HG03575 (cell line): ENCODE measurements around the gene PTPRK.

Experiments
- ATAC-seq: cut with Tn5 transposase; IDR thresholded peaks from one replicate; pipeline ENCODE4 v1.9.1; 2021; ENCODE audit not compliant: unreplicated experiment, insufficient number of reproducible peaks, low FRiP score; ENCODE audit errors: extremely low read depth

The PTPRK gene

DNA sequence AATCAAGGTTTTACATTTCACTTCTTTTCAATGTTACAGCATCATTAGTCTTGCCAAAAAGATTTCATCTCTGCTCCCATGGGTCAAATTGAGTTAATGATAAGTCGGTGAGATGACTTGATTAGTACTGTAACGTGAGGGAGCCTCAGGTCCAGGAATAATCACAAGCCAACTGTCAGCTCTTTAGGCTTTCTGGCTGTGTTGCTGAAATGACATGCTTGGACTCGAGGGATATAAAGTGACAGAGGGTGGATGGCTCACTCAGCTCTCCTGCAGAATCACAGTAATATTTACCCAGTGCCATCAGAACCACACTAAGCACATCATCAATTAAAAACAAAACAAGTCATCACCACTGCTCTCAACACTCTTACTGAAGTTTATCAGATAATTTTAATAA lies 423.4 kb downstream of the PTPRK start:
- no peak for ATAC-seq

DNA sequence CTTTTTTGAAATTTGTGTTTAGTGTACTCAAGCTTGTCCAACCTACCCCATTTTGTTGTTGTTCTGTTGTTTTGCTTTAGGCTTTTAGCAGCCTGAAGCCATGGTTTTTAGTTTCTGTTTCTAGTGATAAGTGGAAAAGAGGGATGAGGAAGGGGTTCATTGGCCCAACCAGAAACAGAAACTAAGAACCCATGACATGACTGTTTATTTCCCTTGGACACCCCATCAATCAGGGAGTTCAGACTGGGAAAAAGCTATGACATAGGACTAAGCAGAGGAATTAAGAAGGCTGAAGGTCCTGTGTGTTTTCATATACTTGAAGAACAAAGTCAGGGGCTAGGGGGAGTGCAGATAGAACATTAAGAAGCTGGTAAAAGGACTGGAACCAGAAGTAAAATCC lies 425.0 kb downstream of the PTPRK start:
- ATAC-seq = no peak

DNA sequence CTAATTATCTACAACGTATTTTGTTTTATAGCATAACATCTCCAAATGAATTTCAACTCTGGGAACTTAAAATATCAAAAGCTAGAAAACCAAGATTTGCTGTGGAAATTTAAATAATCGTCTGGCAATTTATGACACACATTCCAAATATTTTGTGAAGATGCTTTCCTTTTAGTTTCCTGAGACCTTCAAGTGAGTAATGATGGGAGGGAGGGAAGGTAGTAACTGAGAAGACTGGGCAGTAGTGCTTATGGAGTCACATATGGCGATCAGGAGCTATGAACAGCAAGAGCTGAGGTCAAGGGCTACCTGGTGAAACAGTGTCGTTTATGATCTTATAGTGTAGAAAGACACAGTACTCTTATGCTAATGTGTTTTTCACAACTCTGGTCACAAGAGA lies 441.4 kb downstream of the PTPRK start:
- no peak for ATAC-seq

DNA sequence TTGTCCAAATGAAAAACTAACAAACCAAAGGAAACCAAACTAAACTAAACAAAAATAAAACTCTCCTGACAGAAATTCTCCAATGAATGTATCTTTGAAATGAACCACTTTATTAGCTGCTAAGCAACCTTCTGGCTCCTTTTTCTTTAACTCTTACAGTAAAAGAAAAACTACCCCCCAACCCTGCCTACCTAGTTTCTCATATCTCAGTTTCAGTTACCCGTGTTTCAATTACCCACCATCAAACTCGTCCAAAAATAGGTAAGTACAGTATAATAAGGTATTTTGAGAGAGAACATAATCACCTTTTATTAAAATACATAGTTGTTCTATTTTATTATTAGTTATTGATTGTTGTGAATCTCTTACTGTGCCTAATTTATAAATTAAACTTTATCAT lies 442.1 kb downstream of the PTPRK start:
- no peak for ATAC-seq

DNA sequence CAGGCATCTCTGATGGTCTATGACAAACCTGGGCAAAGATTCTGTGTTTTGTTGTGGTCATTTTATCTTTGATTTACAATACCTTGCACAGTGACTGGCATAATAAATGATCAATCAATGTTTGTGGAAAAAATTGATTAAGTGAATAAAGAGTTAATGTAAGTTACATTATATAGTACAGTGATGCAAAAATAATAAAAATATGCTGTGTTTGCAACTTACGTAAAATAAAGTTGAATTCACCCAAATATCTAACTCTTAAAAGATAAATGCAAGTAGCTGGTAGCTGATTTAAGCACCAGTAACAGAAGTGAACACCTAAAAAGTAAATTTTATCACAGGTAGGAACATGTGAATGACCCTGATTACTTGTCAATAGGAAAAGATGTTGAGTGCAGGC lies 443.6 kb downstream of the PTPRK start:
- no peak for ATAC-seq

DNA sequence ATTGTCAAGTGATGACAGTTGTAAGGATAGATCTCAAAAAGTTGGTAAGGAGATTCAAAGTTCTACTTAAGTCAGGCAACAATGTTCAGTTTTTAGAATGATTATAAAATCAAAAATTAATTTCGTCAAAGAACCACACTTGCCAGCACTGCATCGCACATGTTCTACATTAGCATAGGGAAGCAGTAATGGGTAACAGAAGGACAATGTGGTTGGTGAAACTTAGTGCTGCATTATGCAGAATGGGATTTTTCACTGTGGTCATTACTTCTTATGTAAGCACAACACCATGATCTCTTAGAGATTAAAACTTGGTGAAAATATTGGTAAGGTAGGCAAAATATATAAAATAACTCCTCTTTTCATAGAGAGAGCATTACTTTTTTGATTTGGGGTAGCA lies 445.8 kb downstream of the PTPRK start:
- ATAC-seq = no peak

DNA sequence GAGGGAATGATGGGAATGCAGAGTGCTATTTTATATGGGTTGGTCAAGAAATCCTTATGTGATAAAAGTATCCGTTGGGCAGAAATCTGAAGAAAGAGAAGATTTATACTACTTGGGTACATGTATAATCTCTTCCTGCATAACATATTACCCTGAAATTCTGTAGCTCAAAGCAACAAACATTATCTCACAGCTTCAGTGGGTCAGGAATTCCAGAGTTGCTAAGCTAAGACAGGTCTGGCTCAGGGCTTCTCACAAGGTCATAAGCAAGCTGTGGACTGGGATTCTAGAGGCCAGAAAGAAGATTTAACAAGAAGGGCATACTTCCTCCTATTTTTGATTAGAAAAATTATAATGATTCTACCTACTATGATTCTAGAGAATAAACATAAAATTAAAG lies 447.0 kb downstream of the PTPRK start:
- ATAC-seq = no peak

DNA sequence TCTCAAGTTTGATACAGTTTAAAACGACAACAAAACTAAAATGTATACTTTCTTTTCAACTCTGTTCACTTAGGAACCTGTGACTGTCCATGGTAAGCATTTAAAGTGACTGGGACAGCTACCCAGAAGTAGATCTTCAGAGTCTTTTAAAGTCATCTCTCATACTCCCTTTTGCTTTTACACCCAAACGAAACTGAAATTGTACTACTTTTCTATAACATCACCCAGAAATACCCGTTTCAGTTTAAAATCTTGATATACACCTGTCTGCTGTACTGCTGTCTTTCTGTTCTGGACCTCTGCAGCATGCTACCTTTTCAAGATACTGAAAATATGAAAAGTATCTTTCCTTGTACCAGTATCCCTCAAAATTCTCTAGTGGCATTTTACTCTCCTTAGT lies 449.2 kb downstream of the PTPRK start:
- no peak for ATAC-seq

DNA sequence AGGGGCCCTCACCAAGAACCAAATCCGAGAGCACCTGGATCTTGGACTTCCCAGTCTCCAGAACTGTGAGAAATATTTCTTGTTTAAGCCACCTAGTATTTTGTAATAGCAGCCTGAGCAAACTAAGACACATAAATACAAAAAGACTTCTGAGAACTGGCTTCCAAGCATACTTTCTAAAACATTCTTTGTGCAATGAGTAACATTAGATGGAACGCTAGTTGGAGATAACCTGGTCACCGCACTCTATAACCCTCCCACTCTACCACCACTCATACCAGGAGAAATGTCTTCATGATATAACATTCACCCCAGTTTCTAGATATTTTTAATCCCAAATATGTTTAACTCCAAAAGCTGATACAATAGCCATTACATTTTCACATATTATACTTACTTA lies 450.0 kb downstream of the PTPRK start:
- no peak for ATAC-seq

DNA sequence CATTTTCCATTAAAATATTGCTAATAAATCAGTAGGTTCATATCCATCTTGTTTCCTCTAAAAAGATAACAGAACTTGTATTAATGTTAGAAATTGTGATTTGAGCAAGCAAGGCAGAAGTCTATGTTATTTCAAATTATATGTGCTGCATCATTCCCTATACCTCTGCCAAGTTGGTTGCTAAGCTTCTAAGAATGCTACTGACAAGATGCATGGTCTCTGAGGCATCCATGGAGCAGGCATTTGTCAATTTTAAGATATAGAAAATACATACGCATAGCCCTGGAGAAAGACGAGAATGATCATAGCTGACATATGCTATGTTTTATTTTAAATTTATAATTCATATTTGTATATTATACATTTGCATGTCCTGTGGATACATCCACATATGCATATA lies 451.2 kb downstream of the PTPRK start:
- no peak for ATAC-seq

DNA sequence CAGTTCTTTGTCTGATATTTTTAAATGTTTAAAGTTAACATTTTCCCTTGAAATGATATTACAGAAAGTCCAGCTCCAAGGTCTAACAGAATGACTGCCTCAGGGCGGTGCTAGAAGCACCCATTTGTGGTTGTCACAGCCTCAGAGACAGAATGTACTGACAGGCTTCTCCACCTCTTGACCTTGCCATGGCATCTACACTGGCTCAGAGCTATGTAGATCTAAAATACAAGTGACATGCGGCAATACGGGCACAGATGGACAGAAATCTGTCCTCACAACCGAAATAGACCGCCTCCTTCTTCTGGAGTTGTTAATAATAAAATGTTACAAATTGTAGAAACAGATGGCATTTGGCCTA lies 452.3 kb downstream of the PTPRK start:
- no peak for ATAC-seq

DNA sequence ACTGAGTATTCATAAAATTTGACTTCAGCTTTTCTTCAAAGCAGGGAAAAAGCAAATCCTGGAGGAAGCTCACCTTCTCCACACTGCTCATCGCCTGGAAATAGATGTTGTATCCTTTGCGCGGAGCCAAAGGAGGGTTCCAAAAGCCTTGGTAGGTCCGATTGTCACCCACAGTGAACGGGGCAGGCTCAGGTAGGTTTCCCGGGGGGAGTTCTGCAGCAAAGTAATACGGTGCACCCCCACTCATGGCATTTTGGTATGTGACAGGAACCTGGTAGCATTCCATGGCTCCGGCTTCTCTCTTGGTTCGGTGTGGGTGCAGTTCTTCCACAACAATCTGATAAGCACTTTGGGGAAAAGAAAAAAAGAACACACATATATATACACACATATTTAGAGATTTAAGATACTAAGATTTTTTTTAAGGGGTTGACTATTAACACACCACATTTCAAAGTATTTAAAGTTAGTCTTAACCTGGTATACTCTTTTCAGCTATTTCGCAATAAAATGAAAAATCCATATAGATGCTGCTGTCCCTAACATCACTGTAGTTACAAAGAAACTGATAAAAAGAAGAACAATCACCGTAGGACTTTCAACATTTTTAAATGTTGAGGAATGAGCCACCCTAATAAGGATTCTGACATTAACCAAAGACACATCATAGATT lies 452.8 kb downstream of the PTPRK start:
- ATAC-seq = no peak

DNA sequence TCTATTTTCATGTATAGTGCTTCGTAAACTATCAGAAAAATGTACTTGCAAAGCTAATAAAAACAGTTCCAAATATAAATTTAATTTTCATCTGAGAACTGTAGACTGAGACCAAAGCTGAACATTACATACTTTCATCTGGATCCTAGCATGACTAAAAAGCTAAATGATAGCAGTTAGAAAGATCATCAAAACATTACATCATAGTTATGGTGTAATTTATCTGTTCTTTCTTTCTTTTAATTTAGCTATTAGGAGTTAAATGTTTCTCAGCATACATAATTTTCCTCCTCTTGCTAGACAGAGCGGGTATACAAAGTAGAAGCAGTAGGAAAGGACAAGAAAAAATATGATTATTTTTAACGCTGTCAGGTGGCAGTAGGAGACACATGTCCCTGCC lies 455.3 kb downstream of the PTPRK start:
- ATAC-seq = no peak

DNA sequence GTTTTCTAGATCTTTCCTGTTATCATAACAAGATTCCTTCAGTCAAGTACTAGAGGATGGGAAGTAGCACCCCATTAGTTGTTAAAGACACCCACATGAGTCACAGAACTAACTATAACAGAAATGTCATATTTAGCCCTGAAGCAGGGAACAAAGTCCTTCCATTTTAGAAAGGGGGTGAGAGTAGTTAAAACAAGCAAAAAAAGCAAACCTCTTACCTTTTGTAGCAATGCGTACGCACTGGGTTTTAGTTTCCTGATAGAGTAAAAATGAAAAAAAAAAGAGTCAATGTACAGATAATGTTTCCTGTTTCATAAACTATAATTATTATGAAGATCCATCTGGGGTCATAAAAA lies 455.9 kb downstream of the PTPRK start:
- ATAC-seq = no peak

DNA sequence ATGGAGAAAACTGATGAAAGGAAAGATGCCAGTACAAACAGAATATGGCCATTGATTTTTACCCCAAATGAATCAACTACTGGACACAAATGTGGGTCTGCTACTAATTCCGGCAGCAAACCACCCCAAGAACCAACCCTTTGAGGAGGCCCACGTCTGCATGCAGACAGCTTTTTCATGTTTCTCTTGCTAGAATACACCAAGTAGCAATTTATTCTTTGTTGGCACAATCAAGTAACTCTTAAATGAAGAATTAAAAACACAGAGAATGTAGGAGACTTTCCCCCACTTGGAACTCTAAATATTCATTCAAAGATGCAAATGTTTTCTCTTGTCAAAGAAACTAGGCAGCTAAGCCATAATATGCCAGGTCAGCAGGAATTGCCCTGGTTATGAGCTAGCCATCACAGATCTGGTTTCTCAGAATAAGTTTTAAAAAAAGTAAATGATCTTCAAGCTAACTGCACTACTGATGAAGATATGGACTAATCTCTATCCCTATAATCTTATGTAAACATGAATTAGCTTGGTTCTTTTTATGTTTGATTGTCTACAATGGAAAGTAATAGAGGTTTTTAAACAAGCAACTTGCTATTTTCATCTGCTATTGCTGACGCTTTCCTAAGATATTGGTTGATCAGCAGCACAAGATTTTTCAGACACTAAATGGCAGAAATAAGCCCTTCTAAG lies 456.4 kb downstream of the PTPRK start:
- ATAC-seq = no peak

DNA sequence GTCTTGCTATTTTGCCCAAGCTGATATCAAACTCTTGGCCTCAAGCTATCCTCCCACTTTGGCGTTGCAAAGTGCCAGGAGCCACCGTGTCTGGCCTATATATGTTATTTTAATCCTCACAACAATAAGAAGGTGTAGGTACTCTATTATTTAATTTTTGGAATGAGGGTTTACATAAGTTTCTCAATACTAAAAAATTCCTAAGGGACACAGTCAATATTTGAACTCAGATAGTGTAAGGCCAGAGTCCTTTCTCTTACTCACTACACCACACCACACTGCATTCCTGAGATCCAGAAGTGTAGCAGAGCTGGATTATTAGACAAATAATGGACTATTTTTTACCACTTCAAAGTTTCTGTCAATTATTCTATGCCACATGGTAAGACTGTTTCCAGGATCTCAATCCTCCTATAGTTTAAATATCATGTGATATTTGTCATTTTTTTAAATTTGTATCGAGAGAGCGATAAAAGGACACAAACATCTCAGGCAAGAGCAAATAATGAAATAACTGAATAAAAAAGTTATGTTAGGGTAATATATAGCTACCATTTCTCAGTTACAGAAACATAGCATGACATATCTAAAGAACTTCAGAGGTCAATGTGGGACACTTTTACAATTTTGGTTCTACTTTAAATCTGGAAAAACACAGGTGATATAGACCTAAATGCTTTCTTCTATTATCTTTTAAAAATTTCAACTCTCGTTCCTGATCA lies 457.4 kb downstream of the PTPRK start:
- ATAC-seq = no peak

DNA sequence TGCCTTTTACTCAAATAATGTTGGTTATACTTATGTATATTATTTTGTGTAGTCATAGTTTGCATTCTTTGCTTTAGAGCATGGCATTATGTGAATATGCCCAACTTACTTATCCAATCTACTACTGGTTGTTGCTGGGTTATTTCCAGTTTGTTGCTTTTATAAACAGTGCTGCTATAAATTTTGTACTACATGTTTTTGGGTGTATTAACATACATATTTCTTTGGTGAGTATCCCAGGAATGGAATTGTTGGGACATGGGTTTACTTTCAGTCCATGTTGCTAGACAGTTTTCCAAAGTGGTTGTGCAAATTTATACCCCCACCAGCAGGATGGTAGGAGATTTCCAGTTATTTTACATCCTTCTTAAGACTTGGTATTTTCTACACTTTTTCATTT lies 462.5 kb downstream of the PTPRK start:
- ATAC-seq = no peak

DNA sequence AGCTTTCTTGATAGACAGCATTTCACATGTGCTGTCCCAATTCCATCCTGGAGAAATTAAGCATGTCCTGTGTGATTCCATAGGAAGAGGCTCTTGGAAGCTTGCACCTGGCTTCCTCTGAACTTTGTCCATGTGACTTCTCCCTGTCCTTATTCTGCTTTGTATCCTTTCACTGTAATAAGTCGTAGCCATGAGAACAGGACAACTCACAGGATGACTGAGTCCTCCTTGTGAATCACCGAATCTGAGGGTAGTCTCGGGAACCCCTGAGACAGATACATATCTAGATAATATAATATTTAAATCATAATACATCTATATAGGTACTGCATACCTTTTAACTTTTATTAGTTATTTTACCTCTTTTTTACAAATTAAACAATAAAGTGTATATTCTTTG lies 462.9 kb downstream of the PTPRK start:
- ATAC-seq = no peak

DNA sequence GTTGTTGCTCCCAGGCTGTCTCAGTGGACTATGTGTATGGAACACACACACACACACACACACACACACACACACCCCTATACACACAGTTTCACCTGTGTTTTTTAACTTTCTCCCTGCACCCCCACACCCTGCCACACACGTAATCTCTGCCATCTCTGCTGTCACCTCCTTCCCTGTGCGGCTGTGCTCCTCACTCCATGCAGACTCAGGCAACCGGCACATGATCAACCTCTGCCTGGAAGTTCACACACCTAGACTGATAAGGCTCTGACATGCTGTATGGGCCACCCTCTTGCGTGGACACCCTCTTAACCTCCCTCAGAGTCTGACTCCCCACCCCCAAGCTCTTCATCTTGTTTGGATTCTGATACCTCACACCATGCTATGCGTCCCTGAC lies 467.3 kb downstream of the PTPRK start:
- ATAC-seq = no peak

DNA sequence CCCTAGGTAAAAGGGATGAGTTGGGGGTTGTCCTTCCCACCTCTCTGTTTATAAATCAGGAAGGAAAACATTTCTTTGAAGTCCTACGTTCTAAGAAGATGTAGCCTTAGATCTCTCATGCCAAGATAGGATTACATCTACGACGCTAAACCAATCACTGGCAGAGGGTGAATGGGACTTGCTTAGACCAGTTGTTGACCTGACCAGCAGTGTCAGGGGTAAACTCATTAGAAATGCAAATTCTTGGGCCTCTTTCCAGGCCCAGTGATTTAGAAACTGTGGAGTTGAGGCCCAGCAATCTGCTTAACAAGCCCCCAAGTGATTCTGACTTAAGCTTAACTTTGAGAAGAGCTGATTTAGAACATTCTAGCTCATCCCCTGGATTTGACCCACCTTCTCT lies 472.4 kb downstream of the PTPRK start:
- no peak for ATAC-seq

DNA sequence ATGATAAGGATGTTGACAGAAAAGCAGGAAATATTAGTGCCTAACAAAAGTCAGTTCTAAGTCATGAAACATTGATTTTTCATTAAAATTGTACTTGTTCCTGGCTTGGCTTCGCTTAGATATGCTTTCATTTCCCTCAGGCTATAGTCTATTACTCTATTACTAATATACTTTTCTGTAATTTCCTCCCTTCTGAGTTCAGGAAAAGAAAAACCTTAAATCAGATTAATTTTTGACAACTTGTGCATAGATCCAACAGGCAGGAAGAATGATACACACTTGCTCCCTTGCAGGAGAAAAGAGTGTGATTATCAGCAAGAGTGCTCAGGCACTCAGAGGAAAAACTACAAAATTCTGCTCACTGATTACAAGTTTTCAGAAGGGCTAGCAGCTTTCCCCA lies 474.4 kb downstream of the PTPRK start:
- ATAC-seq = no peak
